B cell (primary cell): ENCODE results near the gene MTUS2. TPM values are rescaled to one million over a fixed set of nuclear protein-coding genes. Genes with fewer than 3 reads are reported as not detected.

Experiments used
- ATAC-seq: fragments of 200-7000 bp; cut with Tn5 transposase; one replicate; pipeline ENCODE4 v1.10.0; 2021; ENCODE audit warnings: low read depth, mild to moderate bottlenecking, moderate number of reproducible peaks, moderate library complexity
- CTCF ChIA-PET: fragments of 350-600 bp; sonication (Branson Sonifier 250); formaldehyde crosslinking; loops from one replicate; lab custom pipeline; 2021; ENCODE audit warnings: antibody characterized with exemption, inconsistent platforms; lab: Charles Lee
- POLR2A ChIA-PET: fragments of 350-600 bp; sonication (Branson Sonifier 250); formaldehyde crosslinking; loops from one replicate; lab custom pipeline; 2021; ENCODE audit warnings: antibody characterized with exemption; lab: Charles Lee
- DNase-seq: peaks from one replicate; pipeline ENCODE4 v3.0.0; 2013
- H2AFZ ChIP-seq: 2 replicates; pipeline ENCODE4 v1.6.1; 2012; ENCODE audit warnings: mild to moderate bottlenecking, low read depth, low read length; ENCODE audit not compliant: insufficient read depth, poor library complexity, severe bottlenecking
- H3K27ac ChIP-seq, 2 donors: 1 replicate in 1 of 2; 2 replicates in 1 of 2; pipeline ENCODE4 v1.5.1; 2012 to 2013; ENCODE audit warnings: low read length in 2 of 2, mild to moderate bottlenecking in 2 of 2, moderate library complexity in 1 of 2
- H3K27me3 ChIP-seq, 4 experiments: fragments of 200-600 bp in 1 of 4; sonication (generic) in 1 of 4; replicated peaks in 1 of 4; 1 replicate in 2 of 4; 2 replicates in 2 of 4; pipeline versions ENCODE4 v1.6.1 to v1.7.0; 2013 to 2016; ENCODE audit warnings: low read length in 3 of 4, mild to moderate bottlenecking in 2 of 4, mixed read lengths in 1 of 4, moderate library complexity in 1 of 4; ENCODE audit not compliant: insufficient read depth in 4 of 4, control insufficient read depth in 3 of 4; ENCODE audit errors: control extremely low read depth in 1 of 4
- H3K36me3 ChIP-seq, 2 experiments: replicated peaks in 1 of 2; 1 replicate in 1 of 2; 2 replicates in 1 of 2; pipeline versions ENCODE4 v1.6.1 to v1.7.1; 2013; ENCODE audit warnings: low read length in 1 of 2; ENCODE audit not compliant: insufficient read depth in 2 of 2, control insufficient read depth in 1 of 2; ENCODE audit errors: control extremely low read depth in 1 of 2, extremely low read depth in 1 of 2
- H3K4me1 ChIP-seq, 2 donors: fragments of 200-600 bp in 1 of 2; sonication (generic) in 1 of 2; 1 replicate in 1 of 2; 2 replicates in 1 of 2; pipeline versions ENCODE4 v1.5.1 to v1.6.1; 2013 to 2017; ENCODE audit warnings: low read length in 2 of 2; ENCODE audit not compliant: control insufficient read depth in 2 of 2, insufficient read depth in 2 of 2
- H3K4me2 ChIP-seq: replicated peaks from 2 replicates; pipeline ENCODE3; 2012; ENCODE audit warnings: mild to moderate bottlenecking, low read depth, low read length; ENCODE audit not compliant: poor library complexity, severe bottlenecking
- H3K4me3 ChIP-seq, 5 experiments: fragments of 200-600 bp in 1 of 5; sonication (generic) in 1 of 5; 1 replicate in 3 of 5; 2 replicates in 2 of 5; pipeline versions ENCODE4 v1.5.1 to v1.7.0; 2011 to 2016; ENCODE audit warnings: low read length in 4 of 5, mild to moderate bottlenecking in 4 of 5, low read depth in 2 of 5, control low read depth in 1 of 5, moderate library complexity in 1 of 5; ENCODE audit not compliant: insufficient read depth in 1 of 5; ENCODE audit errors: control extremely low read depth in 1 of 5, extremely low read depth in 1 of 5
- H3K79me2 ChIP-seq: fragments of 200-600 bp; sonication (generic); one replicate; pipeline ENCODE4 v1.6.0; 2016; ENCODE audit warnings: low read length; ENCODE audit not compliant: control insufficient read depth, insufficient read depth
- H3K9ac ChIP-seq: fragments of 200-600 bp; sonication (generic); 2 replicates; pipeline ENCODE4 v1.6.1; 2017; ENCODE audit warnings: mild to moderate bottlenecking, low read length, moderate library complexity
- H3K9me3 ChIP-seq, 3 donors: one replicate each; pipeline versions ENCODE4 v1.6.1 to v1.7.1; 2013; ENCODE audit warnings: low read length in 2 of 3; ENCODE audit not compliant: control insufficient read depth in 2 of 3, insufficient read depth in 1 of 3; ENCODE audit errors: control extremely low read depth in 1 of 3
- H4K20me1 ChIP-seq: 2 replicates; pipeline ENCODE4 v1.6.0; 2012; ENCODE audit warnings: mild to moderate bottlenecking, low read length; ENCODE audit not compliant: insufficient read depth, control insufficient read depth, poor library complexity, severe bottlenecking
- H3K27ac Mint-ChIP-seq: one replicate; pipeline ENCODE4 v1.8.0; 2021; ENCODE audit warnings: mixed read lengths
- H3K27me3 Mint-ChIP-seq: one replicate; pipeline ENCODE4 v1.8.0; 2021; ENCODE audit warnings: mixed read lengths
- H3K4me1 Mint-ChIP-seq: one replicate; pipeline ENCODE4 v1.8.0; 2021; ENCODE audit warnings: mixed read lengths
- H3K4me3 Mint-ChIP-seq: one replicate; pipeline ENCODE4 v1.8.0; 2021; ENCODE audit warnings: mixed read lengths
- H3K9me3 Mint-ChIP-seq: one replicate; pipeline ENCODE4 v1.8.0; 2022; ENCODE audit warnings: mixed read lengths; ENCODE audit not compliant: insufficient read depth
- CTCF ChIP-seq: fragments of 200-600 bp; IDR thresholded peaks from one replicate; pipeline ENCODE4 v1.8.0; 2022; ENCODE audit warnings: antibody characterized with exemption, mild to moderate bottlenecking
- EZH2 ChIP-seq: IDR thresholded peaks from 2 replicates; pipeline ENCODE4 v1.6.1; 2012; ENCODE audit warnings: borderline replicate concordance, low read depth, mild to moderate bottlenecking, moderate library complexity, low read length; ENCODE audit not compliant: insufficient read depth, poor library complexity, severe bottlenecking
- WGBS: methylation state at CpG from one replicate; pipeline ENCODE4 v1.1.5; 2013; ENCODE audit warnings: missing lambda C conversion rate; ENCODE audit not compliant: insufficient coverage; 5-methylcytosine and 5-hydroxymethylcytosine counted together
- intact Hi-C: fragments of 100-400 bp; cut with micrococcal nuclease; formaldehyde crosslinking; loops from one replicate; pipeline ENCODE4 v1.10.0; 2022
- polyA plus RNA-seq: library from polyadenylated mRNA; depleted of rRNA; stranded (reverse); fragments of >200 nt; gene quantifications from 2 replicates; pipeline ENCODE4 v1.2.3, GENCODE V29; 2012
- total RNA-seq, 2 donors: library from RNA; stranded (reverse); fragments of 120-200 nt in 1 of 2; gene quantifications; 1 replicate in 1 of 2; 2 replicates in 1 of 2; pipeline versions ENCODE4 v1.2.3 to v1.2.4, GENCODE V29; 2013 to 2022

Gene MTUS2
- total and polyA plus RNA-seq, 2 donors (not counting 1 experiment from before 2014, with no cell fraction given): 0.12 TPM; not detected in 1

GRCh38 chr13:29103065-29103800, 283.1 kb downstream of the MTUS2 start:
- Mint-ChIP-seq H3K4me3 (no peak overlapping the region), H3K4me1 (no peaks in the 10 kb centered on the region), H3K27ac (no peak overlapping the region), H3K9me3 (no peaks in the 10 kb centered on the region), H3K27me3 (peaks cover 34% of the 10 kb centered on the region)
- intact Hi-C loops: no loop called here
- WGBS: no CpG with 5 or more reads among the region's 11 CpGs
- no peak for TF ChIP-seq CTCF
- TF ChIP-seq EZH2: no peak
- Histone ChIP-seq H4K20me1 (no peaks in the 10 kb centered on the region), H3K9me3 (no peaks in the 10 kb centered on the region), H3K4me1 (no peaks in the 10 kb centered on the region), H3K9ac (no peak overlapping the region), H3K27me3 (peaks cover 0 to under 1% (median 0%) of the 10 kb centered on the region in 4 experiments), H3K4me3 (no peak overlapping the region), H3K79me2 (no peaks in the 10 kb centered on the region), H3K27ac (no peak overlapping the region), H3K4me2 (no peak overlapping the region), H3K36me3 (no peaks in the 10 kb centered on the region), H2AFZ (no peak overlapping the region)
- ChIA-PET CTCF (no interaction called here), POLR2A (no interaction called here)
- DNase-seq: no peak
- ATAC-seq: no peak

- Histone ChIP-seq H4K20me1 (no peaks in the 10 kb centered on the region), H3K79me2 (no peaks in the 10 kb centered on the region), H3K4me1 (no peaks in the 10 kb centered on the region), H3K9ac (no peak overlapping the region), H3K4me3 (no peak overlapping the region), H3K27me3 (peaks cover 0 to 3% (median 0%) of the 10 kb centered on the region in 4 experiments), H3K27ac (no peak overlapping the region), H3K9me3 (no peaks in the 10 kb centered on the region), H3K36me3 (no peaks in the 10 kb centered on the region), H3K4me2 (no peak overlapping the region), H2AFZ (no peak overlapping the region)
- TF ChIP-seq EZH2: no peak
- no peak for TF ChIP-seq CTCF
- CTCF ChIA-PET: no interaction called here
- Mint-ChIP-seq H3K27ac (no peak overlapping the region), H3K4me3 (no peak overlapping the region), H3K4me1 (no peaks in the 10 kb centered on the region), H3K27me3 (peaks cover 31% of the 10 kb centered on the region), H3K9me3 (no peaks in the 10 kb centered on the region)
- 91% methylated on average over 4 of the region's 8 CpGs for WGBS
- intact Hi-C loops: no loop called here
- ATAC-seq (no peak), DNase-seq (no peak)
- POLR2A ChIA-PET: no interaction called here
These were observed 284.3 kb downstream of the MTUS2 start for GRCh38 chr13:29104461-29104860.
